SK-N-DZ (cell line): Measurements from ENCODE around the gene SIGLEC6.

Experiments
- DNase-seq: peaks from one replicate; pipeline ENCODE4 v3.0.0-alpha.2; 2015; ENCODE audit warnings: low spot score

Gene SIGLEC6

DNA sequence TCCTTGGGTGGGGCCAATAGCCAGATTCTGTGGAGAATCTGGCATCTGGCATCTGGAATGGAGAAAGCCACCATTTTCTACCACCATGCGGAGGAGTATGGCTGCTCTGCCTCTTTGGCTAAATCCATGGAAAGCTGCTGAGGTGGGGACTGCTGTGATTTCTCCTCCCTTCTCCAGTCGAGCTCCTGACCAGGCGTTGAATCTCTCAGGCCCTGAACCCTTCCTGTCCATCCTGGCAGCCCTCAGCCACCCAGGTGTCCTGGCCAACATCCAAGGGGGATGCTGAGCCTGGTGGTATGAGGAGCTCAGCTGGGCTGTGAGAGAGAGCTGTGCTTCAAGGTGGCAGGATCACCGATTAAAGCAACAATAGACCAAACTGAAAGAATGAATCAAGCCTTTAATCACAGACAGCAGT, 17.4 kb upstream of the SIGLEC6 start:
- no peak for DNase-seq

- DNase-seq: no peak
These were observed 16.8 kb upstream of the SIGLEC6 start for GRCh38 chr19:51548213-51548651.

DNA sequence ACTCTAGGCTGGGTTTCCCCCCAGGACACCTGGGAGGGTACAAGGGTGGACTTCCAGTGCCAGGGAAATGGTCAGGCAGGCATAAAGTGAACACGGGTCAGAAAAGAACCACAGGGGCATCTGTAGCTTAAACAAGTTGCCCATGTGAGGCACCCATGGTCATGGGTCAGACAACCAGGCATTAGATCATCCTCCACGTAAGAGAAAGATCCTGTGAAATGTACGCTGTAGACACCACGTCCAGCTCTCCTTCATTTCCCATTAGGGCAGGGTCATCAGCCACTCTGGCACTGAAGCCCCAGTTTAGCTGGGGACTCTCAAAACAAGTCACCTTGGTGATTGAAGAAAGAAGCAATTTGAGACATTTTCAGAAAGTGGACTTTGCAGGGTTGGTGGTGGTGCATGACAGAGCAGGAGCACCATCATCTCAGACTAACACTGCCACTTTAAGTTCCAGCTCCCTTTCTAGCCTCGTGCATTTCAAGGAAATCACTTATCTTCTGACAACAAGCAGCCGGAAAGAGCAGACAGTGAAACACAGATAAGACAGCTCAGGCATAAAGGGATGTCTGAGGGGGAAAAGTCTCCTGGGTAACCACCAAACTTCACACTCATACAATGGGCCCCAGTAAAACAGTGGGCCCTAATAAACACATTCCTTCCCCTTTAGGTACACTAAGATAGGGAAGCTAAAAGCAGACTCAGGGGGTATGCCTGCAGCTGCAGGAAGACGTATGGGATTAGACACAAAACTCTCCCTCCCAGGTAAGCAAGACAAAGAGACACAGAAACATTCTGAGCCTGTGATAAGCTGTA, 16.1 kb upstream of the SIGLEC6 start:
- DNase-seq: no peak

DNA sequence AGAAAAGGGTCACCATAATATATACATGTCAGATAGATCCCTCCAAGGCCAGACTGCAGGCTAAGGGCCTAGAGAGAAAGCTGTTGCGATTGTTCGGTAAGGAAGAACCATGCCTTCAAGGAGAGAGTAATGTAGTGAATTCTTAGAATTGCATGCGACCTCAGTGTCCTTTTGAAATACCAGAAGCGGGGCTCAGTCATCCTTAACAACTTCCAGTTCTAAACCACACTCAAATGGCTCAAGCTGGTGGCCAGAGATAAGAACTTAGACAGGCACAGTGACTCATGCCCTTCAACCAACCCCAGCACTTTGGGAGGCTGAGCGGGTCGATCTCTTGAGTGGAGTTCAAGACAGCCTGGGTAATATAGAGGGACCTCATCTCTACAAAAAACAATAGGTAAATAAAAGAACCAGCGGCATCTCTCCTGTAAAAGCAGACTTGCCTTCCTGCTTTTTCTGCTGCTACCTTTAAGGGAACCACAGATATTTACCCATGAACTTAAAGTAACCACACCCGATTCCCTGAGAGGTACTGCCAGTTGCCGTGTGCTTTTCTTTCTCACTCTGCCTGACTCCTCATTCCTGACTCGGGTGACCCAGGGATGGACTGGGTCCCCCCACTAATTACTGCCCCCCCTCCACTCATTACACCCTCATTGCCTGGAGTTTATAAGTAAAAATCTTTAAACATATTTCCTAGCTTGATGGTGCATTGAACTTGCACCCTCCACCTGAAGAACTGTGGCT, 15.4 kb upstream of the SIGLEC6 start:
- no peak for DNase-seq

- no peak for DNase-seq
These were observed 14.7 kb upstream of the SIGLEC6 start for GRCh38 chr19:51546107-51546649.

DNA sequence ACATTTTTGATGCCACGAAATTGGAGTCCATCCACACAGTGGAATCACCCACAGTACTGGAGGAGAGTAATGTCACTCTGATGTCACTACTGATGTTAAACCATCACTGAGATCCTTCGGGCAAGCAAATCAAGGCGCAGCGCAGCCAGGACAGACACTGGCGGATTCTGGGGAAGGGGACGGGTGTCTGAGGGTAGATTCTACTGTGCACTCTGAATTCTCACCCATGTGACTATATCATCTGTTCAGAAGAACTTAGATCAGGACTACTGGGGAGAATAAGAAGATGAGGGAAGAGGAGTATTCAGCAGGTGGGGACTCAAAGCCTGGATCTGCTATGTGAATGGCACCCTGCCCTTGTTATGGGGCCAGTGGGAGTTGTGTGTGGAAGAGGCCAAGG, 12.6 kb upstream of the SIGLEC6 start:
- no peak for DNase-seq

GRCh38 chr19:51542699-51543098, 11.2 kb upstream of the SIGLEC6 start:
- no peak for DNase-seq

- no peak for DNase-seq
These were observed 10.2 kb upstream of the SIGLEC6 start for GRCh38 chr19:51541458-51542357.

- no peak for DNase-seq
These were observed 8.4 kb upstream of the SIGLEC6 start for GRCh38 chr19:51539821-51540366.

DNA sequence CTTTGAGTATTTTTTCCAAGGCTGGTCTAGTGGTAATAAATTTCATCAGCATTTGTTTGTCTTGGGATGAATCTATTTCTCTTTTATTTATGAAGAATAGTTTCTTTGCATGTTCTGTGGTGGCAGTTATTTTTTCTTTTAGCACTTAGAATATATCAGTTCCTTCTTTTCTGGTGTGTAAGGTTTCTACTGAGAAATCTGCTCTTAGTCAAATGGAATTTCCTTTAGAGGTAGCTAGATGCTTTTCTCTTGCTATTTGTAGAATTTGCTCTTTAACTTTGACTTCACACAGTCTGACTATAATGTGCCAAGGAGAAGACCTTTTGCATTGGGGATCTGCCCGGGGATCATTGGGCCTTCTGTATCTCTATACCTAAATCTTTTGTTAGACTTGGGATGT, 4.1 kb upstream of the SIGLEC6 start:
- DNase-seq: no peak

DNA sequence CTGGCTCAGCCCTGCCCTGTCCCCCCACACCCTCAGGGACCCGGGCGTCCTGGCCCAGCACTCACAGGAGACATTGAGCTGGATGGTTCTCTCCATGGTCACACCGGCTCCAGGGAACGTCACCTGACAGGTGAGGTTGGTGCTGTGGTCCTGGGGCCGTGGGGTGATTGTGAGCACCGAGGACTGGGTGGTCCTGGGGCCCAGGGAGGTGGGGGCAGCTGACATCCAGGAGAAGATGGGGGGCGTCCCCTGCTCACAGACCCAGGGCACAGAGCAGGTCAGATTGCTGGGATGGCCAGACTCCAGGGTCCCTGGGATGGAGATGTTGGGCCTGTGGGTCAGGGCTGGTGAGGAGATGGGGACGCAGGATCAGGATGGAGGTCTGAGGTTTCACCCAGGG, 854 bp downstream of the SIGLEC6 start:
- DNase-seq: no peak

- DNase-seq: no peak
These were observed 2.2 kb downstream of the SIGLEC6 start for GRCh38 chr19:51529301-51529700.

GRCh38 chr19:51525651-51526050, 5.8 kb downstream of the SIGLEC6 start:
- no peak for DNase-seq

DNA sequence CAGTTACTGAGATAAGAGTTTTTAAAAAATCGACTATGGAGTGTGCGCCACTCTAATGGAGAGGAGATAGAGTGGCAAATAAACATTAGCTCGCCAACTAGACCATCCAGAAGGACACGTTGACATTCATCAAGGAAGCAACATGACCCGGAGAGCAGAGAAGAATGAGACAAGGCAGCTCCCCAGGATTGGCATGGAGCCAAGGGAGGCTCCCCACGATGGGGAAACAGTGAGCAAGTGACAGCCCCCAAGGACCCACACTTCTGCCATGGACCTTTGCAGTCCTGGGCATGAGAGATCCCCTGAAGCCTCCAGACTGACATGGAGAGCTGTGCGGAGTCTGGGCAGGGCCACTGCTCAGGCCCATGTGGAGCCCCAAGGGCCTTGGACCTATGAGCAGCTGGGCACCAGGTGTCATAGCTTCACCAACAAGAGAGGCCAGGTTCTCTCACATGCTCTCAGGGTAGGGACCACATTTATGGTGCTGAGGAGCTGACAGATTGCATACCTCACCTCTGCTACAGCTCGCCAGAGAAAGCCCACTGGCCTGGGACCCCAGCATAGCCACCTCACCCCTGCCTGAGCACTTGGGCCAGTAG, 6.7 kb downstream of the SIGLEC6 start:
- DNase-seq: no peak

DNA sequence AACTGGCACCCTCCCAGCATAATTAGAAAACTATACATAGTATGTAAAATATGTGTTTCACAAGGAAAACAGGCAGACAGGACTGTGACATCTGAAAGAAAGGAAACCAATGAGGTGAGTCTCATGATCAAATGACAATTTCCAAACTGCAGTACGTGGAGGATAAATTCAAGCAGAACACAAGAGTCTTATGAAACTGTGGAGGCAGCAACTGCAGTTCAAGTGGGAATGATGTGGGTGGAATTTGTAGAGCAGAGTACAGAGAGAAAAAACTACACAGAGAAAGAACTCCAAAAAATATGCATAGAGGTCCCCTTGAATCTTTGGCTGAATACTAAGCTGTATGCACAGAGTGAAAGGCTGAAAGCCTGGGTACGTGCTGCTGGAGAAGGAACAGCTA, 9.7 kb downstream of the SIGLEC6 start:
- DNase-seq: no peak

DNA sequence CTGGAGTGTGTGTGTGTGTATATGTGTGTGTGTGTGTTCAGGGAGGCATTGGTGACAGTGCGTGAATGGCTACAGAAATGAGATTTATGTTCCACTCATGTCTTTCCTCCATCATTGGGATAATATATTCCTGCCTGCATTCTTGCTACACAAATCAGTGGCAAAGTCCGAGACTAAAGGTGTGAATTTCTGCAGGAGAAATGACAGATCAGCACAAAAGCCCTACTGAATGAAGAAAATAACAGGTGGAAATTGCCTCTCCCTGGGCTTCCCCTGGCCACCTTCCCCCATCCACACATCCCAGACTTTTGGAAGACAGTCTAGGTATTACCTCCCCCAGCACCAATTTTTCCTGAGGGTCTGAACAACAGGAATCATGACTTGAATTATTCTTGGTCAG, 10.1 kb downstream of the SIGLEC6 start:
- no peak for DNase-seq

DNA sequence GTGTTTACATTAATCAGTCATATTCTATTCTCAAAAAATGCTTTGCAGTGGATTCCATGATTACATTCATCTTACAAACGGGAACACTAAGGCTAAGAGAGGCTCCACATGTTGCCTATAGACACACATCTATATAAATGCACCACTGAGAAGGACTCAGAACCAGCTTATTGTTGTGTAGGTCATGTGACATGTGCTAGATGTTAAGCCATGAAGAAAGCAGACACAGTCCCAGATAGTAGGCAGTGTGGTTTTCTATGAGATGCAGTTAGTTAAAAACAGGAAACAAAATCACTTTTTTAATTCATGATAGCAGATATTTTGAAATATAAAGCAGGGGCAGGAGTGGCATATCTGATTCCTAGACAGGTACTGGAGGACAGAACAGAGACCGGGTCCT, 10.7 kb downstream of the SIGLEC6 start:
- DNase-seq: no peak

DNA sequence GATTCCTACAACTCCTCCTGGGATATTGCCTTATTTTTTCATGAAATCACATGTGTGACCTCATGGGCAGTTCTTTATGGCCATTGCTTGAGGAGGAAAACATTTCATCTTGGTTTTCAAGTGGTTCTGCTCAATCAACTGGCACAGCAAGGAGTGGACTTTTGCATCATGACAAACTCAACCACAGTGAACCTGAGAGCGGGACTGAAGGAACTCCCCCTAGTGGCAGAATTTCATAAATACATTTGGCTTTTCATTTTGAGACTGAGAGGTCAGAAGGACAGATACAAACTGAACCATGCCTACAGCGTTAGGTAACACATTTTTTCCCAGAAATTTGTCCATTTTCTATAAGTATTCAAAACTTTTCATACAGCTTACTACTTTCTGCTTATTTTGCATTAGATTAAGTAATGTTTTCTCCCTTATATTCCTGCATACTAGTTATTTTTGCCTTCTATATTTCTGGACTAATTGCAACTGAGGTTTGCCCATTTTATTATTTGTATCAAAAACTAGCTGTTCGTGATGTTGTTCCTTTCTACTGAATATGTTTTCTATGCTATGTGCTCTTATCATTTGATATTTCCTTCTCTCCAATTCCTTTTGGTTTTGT, 16.5 kb downstream of the SIGLEC6 start:
- peak; percentile 6 for DNase-seq

GRCh38 chr19:51513968-51514367, 17.5 kb downstream of the SIGLEC6 start:
- no peak for DNase-seq

- DNase-seq: no peak
These were observed 20.1 kb downstream of the SIGLEC6 start for GRCh38 chr19:51511353-51511752.
